Measurements from ENCODE around the gene PPM1G. TPM values are rescaled to one million over a fixed set of nuclear protein-coding genes. Genes with fewer than 3 reads are reported as not detected.

Gene PPM1G, protein sequence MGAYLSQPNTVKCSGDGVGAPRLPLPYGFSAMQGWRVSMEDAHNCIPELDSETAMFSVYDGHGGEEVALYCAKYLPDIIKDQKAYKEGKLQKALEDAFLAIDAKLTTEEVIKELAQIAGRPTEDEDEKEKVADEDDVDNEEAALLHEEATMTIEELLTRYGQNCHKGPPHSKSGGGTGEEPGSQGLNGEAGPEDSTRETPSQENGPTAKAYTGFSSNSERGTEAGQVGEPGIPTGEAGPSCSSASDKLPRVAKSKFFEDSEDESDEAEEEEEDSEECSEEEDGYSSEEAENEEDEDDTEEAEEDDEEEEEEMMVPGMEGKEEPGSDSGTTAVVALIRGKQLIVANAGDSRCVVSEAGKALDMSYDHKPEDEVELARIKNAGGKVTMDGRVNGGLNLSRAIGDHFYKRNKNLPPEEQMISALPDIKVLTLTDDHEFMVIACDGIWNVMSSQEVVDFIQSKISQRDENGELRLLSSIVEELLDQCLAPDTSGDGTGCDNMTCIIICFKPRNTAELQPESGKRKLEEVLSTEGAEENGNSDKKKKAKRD
- polyA plus RNA-seq (31.8 to 86.8 TPM (median 55.5 TPM) in 3 replicates), polyA minus RNA-seq (36.7 to 58.7 TPM (median 46.5 TPM) in 3 replicates)
- 54.9 TPM for polyA plus RNA-seq (2011; ENCODE audit: low read depth)
- 44.3 and 56.2 TPM in 2 replicates for polyA plus RNA-seq (2011; cell fraction: cytosol; rRNA removed)
- polyA plus RNA-seq (2011; cell fraction: nucleus; rRNA removed), result 50.1 and 50.4 TPM in 2 replicates
- polyA plus RNA-seq (2012; ENCODE audit: low replicate concordance), result 56.2 and 101 TPM in 2 replicates
- 52.4 TPM for polyA minus RNA-seq (2011; cell fraction: cytosol; rRNA and poly(A)+ RNA removed)
- 16.7 and 24.4 TPM in 2 replicates for polyA minus RNA-seq (2011; cell fraction: nucleus; rRNA and poly(A)+ RNA removed)

DNA sequence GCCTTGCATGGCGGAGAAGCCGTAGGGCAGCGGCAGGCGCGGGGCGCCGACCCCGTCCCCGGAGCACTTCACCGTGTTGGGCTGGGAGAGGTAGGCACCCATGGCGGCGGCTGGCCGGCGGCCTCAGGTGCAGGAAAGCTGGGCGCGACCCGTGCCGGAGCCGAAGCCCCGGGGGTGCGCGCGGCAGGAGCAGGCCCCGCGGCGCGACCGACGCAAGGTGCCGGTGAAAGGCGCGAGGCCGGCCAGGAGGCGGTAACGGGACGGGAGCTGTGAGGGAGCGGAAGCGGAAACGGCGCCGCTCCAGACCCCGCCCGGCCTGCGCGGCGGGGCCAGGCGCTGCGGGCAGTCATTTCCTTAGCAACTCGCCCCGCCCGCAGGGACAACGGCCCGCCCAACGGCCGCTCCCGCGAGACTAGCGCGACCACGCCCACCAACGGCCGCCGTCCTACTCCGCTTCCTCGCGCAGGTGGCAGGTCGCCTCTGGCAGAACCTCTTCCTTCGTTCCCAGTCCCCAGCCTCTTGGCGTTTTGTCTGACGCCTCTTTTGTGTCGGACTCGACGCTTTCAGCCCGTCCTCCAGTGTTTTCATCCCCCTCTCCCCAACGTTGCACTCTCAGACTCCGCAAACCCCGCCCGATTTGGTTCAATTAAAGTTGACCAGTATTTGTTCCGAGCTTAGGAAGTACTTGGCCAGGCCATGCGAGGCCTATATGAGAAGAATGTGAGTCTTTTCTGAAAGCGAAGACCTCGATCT is at the start of gene PPM1G:
TSS of gene PPM1G (minus strand) at position 271 of the 753 bp plus-strand sequence. CDS start at position 102, 169 bp downstream.
- H3K9me1 ChIP-seq (ENCODE audit: control insufficient read depth, extremely low read depth, insufficient read depth, low read length), result no peaks in the 10 kb centered on the region
- FAIRE-seq (no peak), DNase-seq (ENCODE audit: low read depth, low spot score) (peak; percentile 66)
- peak within 1 kb of the TSS; percentile 99 for H2AFZ ChIP-seq (ENCODE audit: control insufficient read depth, low read length)
- H3K9ac ChIP-seq (ENCODE audit: control insufficient read depth, extremely low read depth, insufficient read depth, low read length), result peak within 1 kb of the TSS; percentile 90
- peaks cover 10% of the 10 kb centered on the region for H4K20me1 ChIP-seq (ENCODE audit: control insufficient read depth, extremely low read depth, insufficient read depth, low read length)
- peak within 1 kb of the TSS; percentile 100 for H3K4me2 ChIP-seq (ENCODE audit: control insufficient read depth, extremely low read depth, insufficient read depth, low read depth, low read length)
- TF ChIP-seq, protein P1, sequence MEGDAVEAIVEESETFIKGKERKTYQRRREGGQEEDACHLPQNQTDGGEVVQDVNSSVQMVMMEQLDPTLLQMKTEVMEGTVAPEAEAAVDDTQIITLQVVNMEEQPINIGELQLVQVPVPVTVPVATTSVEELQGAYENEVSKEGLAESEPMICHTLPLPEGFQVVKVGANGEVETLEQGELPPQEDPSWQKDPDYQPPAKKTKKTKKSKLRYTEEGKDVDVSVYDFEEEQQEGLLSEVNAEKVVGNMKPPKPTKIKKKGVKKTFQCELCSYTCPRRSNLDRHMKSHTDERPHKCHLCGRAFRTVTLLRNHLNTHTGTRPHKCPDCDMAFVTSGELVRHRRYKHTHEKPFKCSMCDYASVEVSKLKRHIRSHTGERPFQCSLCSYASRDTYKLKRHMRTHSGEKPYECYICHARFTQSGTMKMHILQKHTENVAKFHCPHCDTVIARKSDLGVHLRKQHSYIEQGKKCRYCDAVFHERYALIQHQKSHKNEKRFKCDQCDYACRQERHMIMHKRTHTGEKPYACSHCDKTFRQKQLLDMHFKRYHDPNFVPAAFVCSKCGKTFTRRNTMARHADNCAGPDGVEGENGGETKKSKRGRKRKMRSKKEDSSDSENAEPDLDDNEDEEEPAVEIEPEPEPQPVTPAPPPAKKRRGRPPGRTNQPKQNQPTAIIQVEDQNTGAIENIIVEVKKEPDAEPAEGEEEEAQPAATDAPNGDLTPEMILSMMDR (optimal IDR thresholded peaks at IDR 0.05 in 1 of 3, IDR thresholded peaks at IDR 0.05 in 1 of 3, conservative IDR thresholded peaks at IDR 0.05 in 1 of 3; ENCODE audit: extremely low read depth in 1 of 3, insufficient read depth in 2 of 3, low read length in 3 of 3), result no peak
- no peak for TF ChIP-seq EZH2 (IDR thresholded peaks at IDR 0.05; ENCODE audit: low read length)
- peaks cover 48% of the 10 kb centered on the region for H3K79me2 ChIP-seq (ENCODE audit: control insufficient read depth, insufficient read depth, low read length)
- H3K36me3 ChIP-seq (ENCODE audit: control insufficient read depth in 2 of 2, extremely low read depth in 1 of 2, insufficient read depth in 2 of 2, low read length in 2 of 2), result no peaks in the 10 kb centered on the region
- H3K27ac ChIP-seq (ENCODE audit: control insufficient read depth, insufficient read depth, low read length), result peak within 1 kb of the TSS; percentile 81
- peaks cover 15% of the 10 kb centered on the region for H3K4me1 ChIP-seq (ENCODE audit: control insufficient read depth, extremely low read depth, insufficient read depth, low read length)
- H3K4me3 ChIP-seq (ENCODE audit: control insufficient read depth in 2 of 3, extremely low read depth in 1 of 3, insufficient read depth in 2 of 3, low read depth in 1 of 3, low read length in 3 of 3), result peak within 1 kb of the TSS; percentile 92 to 99 (median 94)
- dilution Hi-C loops (cut with MboI; ENCODE audit: extremely low pct_ligation_motif_present, low sequenced_read_pairs), result no loop called here
- H3K9me3 ChIP-seq (ENCODE audit: control insufficient read depth, low read depth, low read length), result no peaks in the 10 kb centered on the region
- H3K27me3 ChIP-seq (ENCODE audit: control insufficient read depth, extremely low read depth, insufficient read depth, low read length), result no peaks in the 10 kb centered on the region

DNA sequence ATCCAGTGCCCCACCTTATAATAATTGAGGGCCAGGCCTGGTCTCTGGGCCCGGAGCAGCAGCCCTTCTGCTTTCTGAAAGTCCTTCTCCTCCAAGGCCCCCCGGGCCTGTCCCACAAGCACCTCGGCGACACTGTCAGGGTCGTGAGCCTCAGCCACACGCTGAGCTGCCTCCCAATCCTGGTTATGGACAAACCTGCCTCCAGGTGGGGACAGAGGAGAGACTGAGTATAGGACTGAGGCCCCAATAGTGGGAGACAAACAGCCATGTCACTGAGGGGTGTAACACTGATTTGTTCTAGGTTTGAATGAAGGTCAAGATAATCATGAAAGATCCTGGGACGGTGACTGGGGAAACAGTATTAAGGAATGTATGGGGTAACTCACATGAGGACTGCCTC is 44.6 kb upstream of the PPM1G start:
- Histone ChIP-seq H4K20me1 (ENCODE audit: control insufficient read depth, extremely low read depth, insufficient read depth, low read length) (no peaks in the 10 kb centered on the region), H3K4me3 (ENCODE audit: control insufficient read depth in 2 of 3, extremely low read depth in 1 of 3, insufficient read depth in 2 of 3, low read depth in 1 of 3, low read length in 3 of 3) (no peak overlapping the region), H3K4me2 (ENCODE audit: control insufficient read depth, extremely low read depth, insufficient read depth, low read depth, low read length) (no peak overlapping the region), H3K9ac (ENCODE audit: control insufficient read depth, extremely low read depth, insufficient read depth, low read length) (no peak overlapping the region), H3K4me1 (ENCODE audit: control insufficient read depth, extremely low read depth, insufficient read depth, low read length) (peaks cover 3% of the 10 kb centered on the region), H3K9me3 (ENCODE audit: control insufficient read depth, low read depth, low read length) (no peaks in the 10 kb centered on the region), H3K36me3 (ENCODE audit: control insufficient read depth in 2 of 2, extremely low read depth in 1 of 2, insufficient read depth in 2 of 2, low read length in 2 of 2) (peaks cover 11 to 20% of the 10 kb centered on the region in 2 experiments), H3K9me1 (ENCODE audit: control insufficient read depth, extremely low read depth, insufficient read depth, low read length) (no peaks in the 10 kb centered on the region), H2AFZ (ENCODE audit: control insufficient read depth, low read length) (no peak overlapping the region), H3K27me3 (ENCODE audit: control insufficient read depth, extremely low read depth, insufficient read depth, low read length) (no peaks in the 10 kb centered on the region), H3K79me2 (ENCODE audit: control insufficient read depth, insufficient read depth, low read length) (no peaks in the 10 kb centered on the region), H3K27ac (ENCODE audit: control insufficient read depth, insufficient read depth, low read length) (no peak overlapping the region)
- TF ChIP-seq, protein P1 (optimal IDR thresholded peaks at IDR 0.05 in 1 of 3, IDR thresholded peaks at IDR 0.05 in 1 of 3, conservative IDR thresholded peaks at IDR 0.05 in 1 of 3; ENCODE audit: extremely low read depth in 1 of 3, insufficient read depth in 2 of 3, low read length in 3 of 3), result peak in 1 of 3 experiments; percentile 5
- TF ChIP-seq EZH2 (IDR thresholded peaks at IDR 0.05; ENCODE audit: low read length), result no peak
- dilution Hi-C loops (cut with MboI; ENCODE audit: extremely low pct_ligation_motif_present, low sequenced_read_pairs), result no loop called here
- FAIRE-seq, result no peak
- DNase-seq (ENCODE audit: low read depth, low spot score), result no peak

Measured in keratinocyte (primary cell).